SK-N-SH treated with all-trans-retinoic acid at 6 μM for 48 hours (cell line): Measurements from ENCODE around the gene CPNE4.

ENCODE experiments used
- ARNTL ChIP-seq: fragments of 450-650 bp; formaldehyde crosslinking; IDR thresholded peaks from 2 replicates; pipeline ENCODE4 v1.5.0; 2020; ENCODE audit warnings: low read depth, mild to moderate bottlenecking, moderate library complexity, borderline replicate concordance
- BACH2 ChIP-seq: fragments of 250-450 bp; sonication (Bioruptor Pico); IDR thresholded peaks from 2 replicates; pipeline ENCODE4 v1.9.0; 2021; ENCODE audit warnings: mild to moderate bottlenecking, borderline replicate concordance
- CSRNP3 ChIP-seq: fragments of 250-450 bp; sonication (Bioruptor Pico); IDR thresholded peaks from 2 replicates; pipeline ENCODE4 v1.5.1; 2021; ENCODE audit warnings: mild to moderate bottlenecking, moderate library complexity
- GLIS3 ChIP-seq: fragments of 250-450 bp; sonication (Bioruptor Pico); IDR thresholded peaks from 2 replicates; pipeline ENCODE4 v1.5.0; 2020; ENCODE audit warnings: mild to moderate bottlenecking, moderate library complexity
- OSR1 ChIP-seq: fragments of 250-450 bp; sonication (Bioruptor Pico); IDR thresholded peaks from 2 replicates; pipeline ENCODE4 v1.8.0; 2022; ENCODE audit warnings: moderate library complexity, mild to moderate bottlenecking, inconsistent platforms
- PATZ1 ChIP-seq: fragments of 250-450 bp; sonication (Bioruptor Pico); IDR thresholded peaks from 2 replicates; pipeline ENCODE4 v1.8.0; 2020; ENCODE audit warnings: mild to moderate bottlenecking, moderate library complexity, borderline replicate concordance
- POU6F1 ChIP-seq: fragments of 250-450 bp; sonication (Bioruptor Pico); IDR thresholded peaks from 2 replicates; pipeline ENCODE4 v1.8.0; 2021; ENCODE audit warnings: low read depth, mild to moderate bottlenecking, moderate library complexity, borderline replicate concordance
- RARB ChIP-seq: fragments of 250-450 bp; sonication (Bioruptor Pico); IDR thresholded peaks from 2 replicates; pipeline ENCODE4 v1.8.0; 2021; ENCODE audit warnings: mild to moderate bottlenecking, moderate library complexity
- TCF4 ChIP-seq: fragments of 250-450 bp; sonication (Bioruptor Pico); IDR thresholded peaks from 2 replicates; pipeline ENCODE4 v1.8.0; 2021; ENCODE audit warnings: mild to moderate bottlenecking, moderate library complexity, borderline replicate concordance
- ZFP3 ChIP-seq: fragments of 250-450 bp; sonication (Bioruptor Pico); IDR thresholded peaks from 2 replicates; pipeline ENCODE4 v1.5.0; 2020; ENCODE audit warnings: mild to moderate bottlenecking, moderate library complexity
- ZFP30 ChIP-seq: fragments of 450-650 bp; formaldehyde crosslinking; IDR thresholded peaks from 2 replicates; pipeline ENCODE4 v1.5.0; 2022; ENCODE audit warnings: mild to moderate bottlenecking, moderate library complexity
- ZNF565 ChIP-seq: fragments of 450-650 bp; formaldehyde crosslinking; conservative IDR thresholded peaks from 2 replicates; pipeline ENCODE4 v1.5.0; 2020; ENCODE audit warnings: low read depth, mild to moderate bottlenecking, moderate library complexity
- TF ChIP-seq, protein P1 (sequence below): fragments of 250-450 bp; sonication (Bioruptor Pico); IDR thresholded peaks from 2 replicates; pipeline ENCODE4 v1.5.1; 2020; ENCODE audit warnings: low read depth, mild to moderate bottlenecking, moderate library complexity
- TF ChIP-seq, protein P2 (sequence below): fragments of 250-450 bp; sonication (Bioruptor Pico); IDR thresholded peaks from 2 replicates; pipeline ENCODE4 v1.5.0; 2020; ENCODE audit warnings: mild to moderate bottlenecking, moderate library complexity

GRCh38 chr3:131895766-131896165 lies 139.0 kb downstream of the CPNE4 start:
- TF ChIP-seq BACH2 (no peak), POU6F1 (CRISPR knock-in tag) (no peak), PATZ1 (CRISPR knock-in tag) (no peak), ZFP30 (CRISPR knock-in tag) (no peak), ARNTL (CRISPR knock-in tag) (no peak), OSR1 (CRISPR knock-in tag) (no peak), CSRNP3 (CRISPR knock-in tag) (no peak), GLIS3 (CRISPR knock-in tag) (no peak), ZFP3 (no peak), ZNF565 (CRISPR knock-in tag) (no peak), RARB (CRISPR knock-in tag) (no peak), TCF4 (CRISPR knock-in tag) (no peak)
- TF ChIP-seq, protein P1, sequence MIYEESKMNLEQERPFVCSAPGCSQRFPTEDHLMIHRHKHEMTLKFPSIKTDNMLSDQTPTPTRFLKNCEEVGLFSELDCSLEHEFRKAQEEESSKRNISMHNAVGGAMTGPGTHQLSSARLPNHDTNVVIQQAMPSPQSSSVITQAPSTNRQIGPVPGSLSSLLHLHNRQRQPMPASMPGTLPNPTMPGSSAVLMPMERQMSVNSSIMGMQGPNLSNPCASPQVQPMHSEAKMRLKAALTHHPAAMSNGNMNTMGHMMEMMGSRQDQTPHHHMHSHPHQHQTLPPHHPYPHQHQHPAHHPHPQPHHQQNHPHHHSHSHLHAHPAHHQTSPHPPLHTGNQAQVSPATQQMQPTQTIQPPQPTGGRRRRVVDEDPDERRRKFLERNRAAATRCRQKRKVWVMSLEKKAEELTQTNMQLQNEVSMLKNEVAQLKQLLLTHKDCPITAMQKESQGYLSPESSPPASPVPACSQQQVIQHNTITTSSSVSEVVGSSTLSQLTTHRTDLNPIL (CRISPR knock-in tag) = no peak
- TF ChIP-seq, protein P2, sequence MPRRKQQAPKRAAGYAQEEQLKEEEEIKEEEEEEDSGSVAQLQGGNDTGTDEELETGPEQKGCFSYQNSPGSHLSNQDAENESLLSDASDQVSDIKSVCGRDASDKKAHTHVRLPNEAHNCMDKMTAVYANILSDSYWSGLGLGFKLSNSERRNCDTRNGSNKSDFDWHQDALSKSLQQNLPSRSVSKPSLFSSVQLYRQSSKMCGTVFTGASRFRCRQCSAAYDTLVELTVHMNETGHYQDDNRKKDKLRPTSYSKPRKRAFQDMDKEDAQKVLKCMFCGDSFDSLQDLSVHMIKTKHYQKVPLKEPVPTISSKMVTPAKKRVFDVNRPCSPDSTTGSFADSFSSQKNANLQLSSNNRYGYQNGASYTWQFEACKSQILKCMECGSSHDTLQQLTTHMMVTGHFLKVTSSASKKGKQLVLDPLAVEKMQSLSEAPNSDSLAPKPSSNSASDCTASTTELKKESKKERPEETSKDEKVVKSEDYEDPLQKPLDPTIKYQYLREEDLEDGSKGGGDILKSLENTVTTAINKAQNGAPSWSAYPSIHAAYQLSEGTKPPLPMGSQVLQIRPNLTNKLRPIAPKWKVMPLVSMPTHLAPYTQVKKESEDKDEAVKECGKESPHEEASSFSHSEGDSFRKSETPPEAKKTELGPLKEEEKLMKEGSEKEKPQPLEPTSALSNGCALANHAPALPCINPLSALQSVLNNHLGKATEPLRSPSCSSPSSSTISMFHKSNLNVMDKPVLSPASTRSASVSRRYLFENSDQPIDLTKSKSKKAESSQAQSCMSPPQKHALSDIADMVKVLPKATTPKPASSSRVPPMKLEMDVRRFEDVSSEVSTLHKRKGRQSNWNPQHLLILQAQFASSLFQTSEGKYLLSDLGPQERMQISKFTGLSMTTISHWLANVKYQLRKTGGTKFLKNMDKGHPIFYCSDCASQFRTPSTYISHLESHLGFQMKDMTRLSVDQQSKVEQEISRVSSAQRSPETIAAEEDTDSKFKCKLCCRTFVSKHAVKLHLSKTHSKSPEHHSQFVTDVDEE (CRISPR knock-in tag) = no peak
